ENCODE data around the gene QRICH2.

QRICH2 gene

GRCh38 chr17:76274112-76274956, 33.7 kb downstream of the QRICH2 start:
- no peak overlapping the region for H3K27ac ChIP-seq
- H3K9me3 ChIP-seq (ENCODE audit: severe bottlenecking), result no peaks in the 10 kb centered on the region
- DNase-seq, result no peak
- H3K36me3 ChIP-seq, result peaks cover 37% of the 10 kb centered on the region
- no peaks in the 10 kb centered on the region for H3K27me3 ChIP-seq (ENCODE audit: insufficient read depth, low read depth, severe bottlenecking)
- no peak for TF ChIP-seq CTCF (IDR thresholded peaks at IDR 0.05; ENCODE audit: low read depth, low read length)
- H3K4me3 ChIP-seq (ENCODE audit: low read depth, low read length), result no peak overlapping the region

GRCh38 chr17:76273445-76274111, 34.5 kb downstream of the QRICH2 start:
- H3K4me3 ChIP-seq (ENCODE audit: low read depth, low read length), result no peak overlapping the region
- H3K27ac ChIP-seq, result peak overlapping the region; percentile 14; the same call in 1 of the 2 replicates
- TF ChIP-seq CTCF (IDR thresholded peaks at IDR 0.05; ENCODE audit: low read depth, low read length), result no peak
- no peaks in the 10 kb centered on the region for H3K9me3 ChIP-seq (ENCODE audit: severe bottlenecking)
- no peaks in the 10 kb centered on the region for H3K27me3 ChIP-seq (ENCODE audit: insufficient read depth, low read depth, severe bottlenecking)
- peaks cover 42% of the 10 kb centered on the region for H3K36me3 ChIP-seq
- DNase-seq, result no peak

- no peak for DNase-seq
- Histone ChIP-seq H3K27ac (peak overlapping the region; percentile 47), H3K9me3 (ENCODE audit: severe bottlenecking) (no peaks in the 10 kb centered on the region), H3K27me3 (ENCODE audit: insufficient read depth, low read depth, severe bottlenecking) (no peaks in the 10 kb centered on the region), H3K36me3 (peaks cover 40% of the 10 kb centered on the region), H3K4me3 (ENCODE audit: low read depth, low read length) (no peak overlapping the region)
- no peak for TF ChIP-seq CTCF (IDR thresholded peaks at IDR 0.05; ENCODE audit: low read depth, low read length)
These were observed 35.3 kb downstream of the QRICH2 start for GRCh38 chr17:76272541-76273444.

GRCh38 chr17:76271669-76272540, 36.2 kb downstream of the QRICH2 start:
- TF ChIP-seq CTCF (IDR thresholded peaks at IDR 0.05; ENCODE audit: low read depth, low read length), result no peak

More at GRCh38 chr17:76271669-76272540, 36.2 kb downstream of the QRICH2 start:
- Histone ChIP-seq H3K9me3 (ENCODE audit: severe bottlenecking) (no peaks in the 10 kb centered on the region), H3K4me3 (ENCODE audit: low read depth, low read length) (no peak overlapping the region), H3K36me3 (peaks cover 43% of the 10 kb centered on the region), H3K27me3 (ENCODE audit: insufficient read depth, low read depth, severe bottlenecking) (no peaks in the 10 kb centered on the region), H3K27ac (peak overlapping the region; percentile 47)
- DNase-seq, result no peak

Measured in WERI-Rb-1 (cell line).